Breast epithelium (tissue), 3 donors: ENCODE results near the gene NEU3.

Experiments used
- POLR2A ChIP-seq: fragments of 450-650 bp; IDR thresholded peaks from one replicate; pipeline ENCODE4 v1.6.1; 2016; ENCODE audit warnings: antibody characterized with exemption, mild to moderate bottlenecking, moderate library complexity
- POLR2AphosphoS5 ChIP-seq, 3 donors: sonication (generic); formaldehyde crosslinking; IDR thresholded peaks; one replicate each; pipeline ENCODE4 v1.6.1; 2017; ENCODE audit warnings: antibody characterized with exemption in 3 of 3
- TF ChIP-seq, protein P1 (sequence below), 3 donors: fragments of 450-650 bp; IDR thresholded peaks; one replicate each; pipeline ENCODE4 v1.5.1; 2016 to 2017; ENCODE audit warnings: antibody characterized with exemption in 3 of 3, mild to moderate bottlenecking in 3 of 3, moderate library complexity in 3 of 3

DNA sequence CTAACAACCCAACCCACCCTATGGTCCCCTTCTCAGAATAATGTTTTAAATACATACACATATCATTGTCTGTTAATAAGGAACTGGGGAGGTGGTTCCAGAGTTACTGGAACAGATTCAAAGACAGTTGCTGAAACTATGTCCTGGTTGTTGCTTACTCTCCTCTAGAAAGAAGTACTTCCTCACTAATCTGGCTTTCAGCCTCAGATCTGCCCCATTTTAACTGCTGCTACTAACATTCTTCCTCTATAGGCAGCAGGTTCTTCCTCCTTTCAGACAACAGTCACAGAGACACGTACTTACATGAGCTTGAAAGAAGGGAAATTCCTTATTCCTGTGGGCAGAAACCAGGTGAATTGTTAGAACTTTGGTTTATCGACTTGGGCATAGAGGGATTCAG lies 8.1 kb upstream of the NEU3 start:
- no peak for TF ChIP-seq POLR2A
- TF ChIP-seq, protein P1, sequence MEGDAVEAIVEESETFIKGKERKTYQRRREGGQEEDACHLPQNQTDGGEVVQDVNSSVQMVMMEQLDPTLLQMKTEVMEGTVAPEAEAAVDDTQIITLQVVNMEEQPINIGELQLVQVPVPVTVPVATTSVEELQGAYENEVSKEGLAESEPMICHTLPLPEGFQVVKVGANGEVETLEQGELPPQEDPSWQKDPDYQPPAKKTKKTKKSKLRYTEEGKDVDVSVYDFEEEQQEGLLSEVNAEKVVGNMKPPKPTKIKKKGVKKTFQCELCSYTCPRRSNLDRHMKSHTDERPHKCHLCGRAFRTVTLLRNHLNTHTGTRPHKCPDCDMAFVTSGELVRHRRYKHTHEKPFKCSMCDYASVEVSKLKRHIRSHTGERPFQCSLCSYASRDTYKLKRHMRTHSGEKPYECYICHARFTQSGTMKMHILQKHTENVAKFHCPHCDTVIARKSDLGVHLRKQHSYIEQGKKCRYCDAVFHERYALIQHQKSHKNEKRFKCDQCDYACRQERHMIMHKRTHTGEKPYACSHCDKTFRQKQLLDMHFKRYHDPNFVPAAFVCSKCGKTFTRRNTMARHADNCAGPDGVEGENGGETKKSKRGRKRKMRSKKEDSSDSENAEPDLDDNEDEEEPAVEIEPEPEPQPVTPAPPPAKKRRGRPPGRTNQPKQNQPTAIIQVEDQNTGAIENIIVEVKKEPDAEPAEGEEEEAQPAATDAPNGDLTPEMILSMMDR (IDR thresholded peaks at IDR 0.05) = no peak
- TF ChIP-seq POLR2AphosphoS5 (IDR thresholded peaks at IDR 0.05) = no peak
